Measurements from ENCODE around the gene DAB1.

The DAB1 gene

GRCh38 chr1:57024855-57025254, 399.0 kb downstream of the DAB1 start:
- DNase-seq (ENCODE audit: low read depth in 3 of 3): no peak

DNA sequence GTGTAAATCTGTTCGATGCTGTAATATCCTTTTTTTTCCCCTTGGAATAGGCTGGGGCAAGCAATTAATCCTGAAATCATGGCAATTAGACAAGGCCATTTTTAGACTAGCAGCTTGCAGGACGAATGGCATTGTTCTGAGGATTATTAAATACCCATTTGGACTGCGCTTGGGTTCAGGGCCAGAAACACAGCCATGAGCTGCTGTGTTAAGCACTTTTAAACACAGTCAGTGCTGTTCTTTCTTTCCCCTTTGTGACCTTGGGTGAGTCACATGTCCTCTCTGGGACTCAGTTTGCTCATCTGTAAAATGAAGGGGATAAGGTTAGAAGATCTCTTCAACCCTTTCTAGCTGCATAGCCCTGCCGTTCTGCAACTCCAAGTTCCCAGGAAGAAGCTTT, 399.4 kb downstream of the DAB1 start:
- no peak for DNase-seq (ENCODE audit: low read depth in 3 of 3)

DNA sequence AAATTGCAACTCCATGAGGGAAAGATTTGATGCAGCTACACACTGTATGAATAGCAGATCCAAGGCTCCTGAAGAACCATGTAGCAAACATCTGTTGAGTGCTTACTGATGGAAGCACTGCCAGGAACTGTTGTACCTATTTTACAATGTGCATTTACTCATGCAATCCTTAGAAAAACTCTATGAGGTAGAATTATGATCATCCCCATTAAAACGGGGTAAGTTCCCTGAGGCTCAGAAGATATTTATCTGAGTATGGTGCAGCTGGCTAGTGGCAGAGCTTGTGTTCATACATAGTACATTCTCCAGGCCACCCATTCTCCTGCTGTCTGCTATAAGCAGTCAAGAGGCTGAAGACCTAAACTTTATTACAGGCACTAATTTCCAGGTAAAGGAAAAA, 403.6 kb downstream of the DAB1 start:
- no peak for DNase-seq (ENCODE audit: low read depth in 3 of 3)

- no peak for DNase-seq (ENCODE audit: low read depth in 3 of 3)
These were observed 404.5 kb downstream of the DAB1 start for GRCh38 chr1:57019236-57019839.

DNA sequence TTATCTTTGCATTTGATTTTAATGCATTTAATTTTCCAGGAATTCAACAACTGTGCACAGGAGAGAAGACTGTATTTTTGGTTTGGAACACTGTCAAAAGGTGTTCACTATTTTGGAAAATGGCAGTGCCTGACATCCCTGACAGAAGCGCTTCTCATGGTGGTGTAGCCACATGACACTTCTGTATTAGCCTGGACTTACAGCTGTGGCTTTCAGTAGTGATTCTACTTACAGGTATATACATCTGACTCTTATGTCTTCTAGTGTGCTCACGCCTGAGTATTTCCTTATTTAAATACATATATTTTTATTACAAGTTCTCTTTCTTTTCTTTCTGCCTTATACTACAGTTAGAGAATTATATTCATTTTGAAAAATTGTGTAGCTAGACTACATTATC, 405.7 kb downstream of the DAB1 start:
- no peak for DNase-seq (ENCODE audit: low read depth in 3 of 3)

DNA sequence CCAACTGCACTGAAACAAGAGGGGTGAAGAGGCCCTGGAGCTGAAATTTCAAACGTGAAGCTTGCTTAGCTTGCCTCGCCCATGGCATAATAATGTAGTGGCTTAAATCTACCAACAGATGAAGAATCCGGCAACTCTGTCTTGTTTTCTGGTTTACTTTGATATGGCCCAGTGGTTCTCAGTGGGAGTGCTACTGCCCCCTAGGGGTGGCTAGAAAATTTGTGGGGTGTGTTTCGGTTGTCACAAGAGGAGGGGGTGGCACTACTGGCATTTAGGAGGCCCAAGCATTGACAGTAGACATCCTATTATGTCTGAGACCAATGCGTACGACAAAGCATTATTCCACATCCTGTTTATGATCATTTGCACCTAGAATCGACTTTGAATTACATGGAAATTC, 406.1 kb downstream of the DAB1 start:
- no peak for DNase-seq (ENCODE audit: low read depth in 3 of 3)

- no peak for DNase-seq (ENCODE audit: low read depth in 3 of 3)
These were observed 406.7 kb downstream of the DAB1 start for GRCh38 chr1:57017200-57017599.

- DNase-seq (ENCODE audit: low read depth in 3 of 3): no peak
These were observed 408.8 kb downstream of the DAB1 start for GRCh38 chr1:57015071-57015470.

- DNase-seq (ENCODE audit: low read depth in 3 of 3): no peak
These were observed 410.3 kb downstream of the DAB1 start for GRCh38 chr1:57013522-57013921.

GRCh38 chr1:57012315-57012714, 411.5 kb downstream of the DAB1 start:
- no peak for DNase-seq (ENCODE audit: low read depth in 3 of 3)

DNA sequence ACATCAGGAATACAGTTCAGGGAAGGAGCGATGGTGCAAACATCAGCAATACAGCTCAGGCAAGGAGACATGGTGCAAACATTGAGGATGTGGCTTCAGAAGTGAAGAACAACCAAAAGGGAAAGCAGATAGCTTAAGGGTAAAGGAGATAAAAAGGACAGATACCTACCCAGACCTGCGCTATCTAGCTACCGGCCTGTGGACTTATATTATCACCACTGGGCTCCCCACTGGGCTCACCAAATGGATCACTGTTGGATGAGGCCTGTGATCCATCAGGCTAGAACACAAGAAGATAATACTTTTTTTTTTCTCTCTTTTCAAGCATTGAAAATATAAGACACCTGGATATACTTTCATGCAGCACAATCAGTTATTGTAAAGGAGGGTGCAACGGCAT, 413.3 kb downstream of the DAB1 start:
- no peak for DNase-seq (ENCODE audit: low read depth in 3 of 3)

- no peak for DNase-seq (ENCODE audit: low read depth in 3 of 3)
These were observed 415.9 kb downstream of the DAB1 start for GRCh38 chr1:57007948-57008347.

DNA sequence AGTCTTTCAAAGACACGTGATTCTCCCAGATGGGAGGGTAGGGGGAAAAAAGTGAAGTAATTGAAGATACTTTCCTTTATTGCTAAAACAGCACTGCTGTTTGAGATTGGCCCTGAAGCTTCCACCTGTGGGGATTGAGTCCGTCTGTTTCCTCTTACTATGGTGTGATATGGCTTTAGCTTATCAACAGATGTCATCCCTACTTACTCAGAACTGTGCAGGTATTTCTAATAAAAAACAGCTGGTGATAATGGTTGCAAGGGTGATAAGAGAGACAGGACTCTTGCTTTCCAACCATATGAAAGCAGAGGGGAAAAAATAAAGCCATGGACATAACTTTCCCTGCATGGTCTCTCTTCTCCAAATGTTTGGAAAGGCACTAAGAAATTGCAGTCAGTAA, 416.4 kb downstream of the DAB1 start:
- no peak for DNase-seq (ENCODE audit: low read depth in 3 of 3)

DNA sequence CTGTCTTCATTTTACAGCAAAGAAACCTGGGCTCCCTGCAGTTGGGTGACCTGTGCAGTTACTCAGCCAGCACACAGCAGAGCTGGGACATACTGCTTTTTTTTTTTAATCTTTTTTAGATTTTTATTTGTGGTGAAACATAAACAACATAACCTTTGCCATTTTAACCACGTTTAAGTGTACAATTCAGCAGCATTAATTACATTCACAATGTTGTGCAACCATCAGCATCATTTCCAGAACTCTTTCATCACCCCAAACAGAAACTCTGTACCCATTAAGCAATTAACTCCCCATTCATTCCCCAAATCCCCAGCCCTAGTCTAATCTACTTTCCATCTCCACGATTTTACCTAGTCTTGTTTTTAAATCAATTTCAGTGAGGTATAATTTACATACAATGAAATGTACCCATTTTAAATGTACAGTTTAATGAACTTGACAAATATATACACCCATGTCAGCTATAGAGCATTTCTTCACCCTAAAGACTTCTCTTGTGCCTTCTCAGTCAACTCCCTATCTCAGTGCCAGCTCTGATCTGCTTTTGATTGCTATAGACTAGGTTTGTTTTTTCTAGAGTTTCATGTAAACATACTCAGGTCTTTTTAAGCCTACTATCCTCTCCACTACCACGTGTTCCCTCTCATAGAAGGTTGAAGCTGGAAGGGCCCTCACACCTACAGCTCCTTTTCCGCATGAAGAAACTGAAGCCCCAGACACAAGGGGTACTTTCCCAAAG, 420.3 kb downstream of the DAB1 start:
- DNase-seq (ENCODE audit: low read depth in 3 of 3): no peak

DNA sequence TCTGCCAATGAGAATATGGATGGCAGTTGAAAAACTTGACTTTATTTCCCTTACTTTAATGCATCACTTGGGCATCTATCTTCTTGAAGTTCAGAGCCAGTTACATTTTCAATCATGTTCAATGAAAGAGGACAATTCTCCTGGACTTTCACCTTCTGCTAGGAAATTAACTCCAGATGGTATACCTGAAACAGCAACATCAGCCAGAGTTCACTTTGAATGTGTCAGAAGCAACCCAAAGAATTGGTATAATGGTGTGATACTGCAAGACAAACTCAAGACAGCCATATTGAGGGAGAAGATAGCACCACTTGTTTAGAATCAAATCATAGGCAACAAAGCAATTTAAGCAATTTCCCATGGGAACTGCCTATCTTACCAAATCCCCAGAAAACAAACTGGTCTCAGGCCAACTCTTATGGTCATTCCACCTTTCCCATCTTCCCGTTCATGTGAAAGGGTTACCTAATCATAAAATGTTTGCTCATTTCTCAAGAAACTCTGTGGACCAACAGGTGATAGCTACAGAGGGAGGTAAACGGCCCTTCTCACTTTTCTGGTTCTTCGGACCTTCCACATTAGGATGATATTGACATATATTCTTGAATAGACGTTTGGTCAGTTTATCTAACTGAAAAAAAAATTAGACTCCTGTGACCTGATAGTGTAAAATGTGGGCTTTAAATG, 428.3 kb downstream of the DAB1 start:
- no peak for DNase-seq (ENCODE audit: low read depth in 3 of 3)

DNA sequence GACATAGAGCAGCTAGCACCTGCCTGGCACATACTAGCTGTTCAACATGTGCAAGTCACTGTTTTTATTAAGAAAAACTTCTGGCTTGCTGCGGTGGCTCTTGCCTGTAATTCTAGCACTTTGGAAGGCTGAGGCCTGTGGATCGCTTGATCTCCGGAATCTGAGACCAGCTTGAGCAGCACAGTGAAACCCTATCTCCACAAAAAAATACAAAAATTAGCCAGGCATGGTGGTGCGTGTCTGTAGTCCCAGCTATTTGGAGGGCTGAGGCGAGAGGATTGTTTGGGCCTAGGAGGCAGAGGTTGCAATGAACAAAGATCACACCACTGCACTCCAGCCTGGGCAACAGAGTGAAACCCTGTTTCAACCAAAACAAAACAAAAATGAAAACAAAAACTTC, 430.4 kb downstream of the DAB1 start:
- no peak for DNase-seq (ENCODE audit: low read depth in 3 of 3)

DNA sequence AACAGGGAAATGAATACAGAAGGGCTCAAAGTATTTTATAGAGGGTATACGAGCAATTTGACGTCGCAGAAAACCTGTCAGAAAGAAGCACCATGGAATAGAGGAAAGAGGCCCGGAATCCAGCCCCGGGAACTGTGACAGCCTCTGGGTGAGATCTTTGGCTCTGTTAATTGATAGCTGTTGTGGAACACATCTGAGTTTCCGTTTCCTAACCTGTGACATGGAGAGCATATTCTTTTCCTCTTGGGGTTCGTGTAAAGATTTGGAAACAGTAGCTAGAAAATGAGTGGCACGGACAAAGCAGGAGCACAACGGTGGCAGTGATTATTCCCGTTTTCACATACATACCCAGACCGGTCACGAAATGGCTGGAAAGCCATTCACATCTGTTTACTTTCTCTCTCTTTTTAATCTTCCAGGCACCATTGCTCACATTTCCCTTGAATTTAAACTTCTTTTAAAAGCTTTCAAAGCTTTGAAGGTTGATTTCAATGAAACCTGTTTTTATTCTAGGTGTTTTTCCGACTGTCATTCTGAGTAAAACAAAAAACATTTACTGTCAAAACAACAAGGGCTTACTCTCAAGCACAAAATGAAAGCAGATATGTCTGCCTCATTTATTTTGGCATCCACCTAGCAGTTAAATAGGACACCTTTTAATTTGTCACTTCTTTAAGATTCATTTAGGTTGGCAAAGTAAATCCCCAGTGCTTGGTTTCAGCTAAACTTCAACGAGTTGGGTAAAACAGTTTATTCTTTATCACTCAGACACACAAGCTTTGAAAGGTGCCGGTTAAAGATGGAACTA, 431.3 kb downstream of the DAB1 start:
- DNase-seq (ENCODE audit: low read depth in 3 of 3): no peak

- DNase-seq (ENCODE audit: low read depth in 3 of 3): no peak
These were observed 432.3 kb downstream of the DAB1 start for GRCh38 chr1:56991576-56991975.

DNA sequence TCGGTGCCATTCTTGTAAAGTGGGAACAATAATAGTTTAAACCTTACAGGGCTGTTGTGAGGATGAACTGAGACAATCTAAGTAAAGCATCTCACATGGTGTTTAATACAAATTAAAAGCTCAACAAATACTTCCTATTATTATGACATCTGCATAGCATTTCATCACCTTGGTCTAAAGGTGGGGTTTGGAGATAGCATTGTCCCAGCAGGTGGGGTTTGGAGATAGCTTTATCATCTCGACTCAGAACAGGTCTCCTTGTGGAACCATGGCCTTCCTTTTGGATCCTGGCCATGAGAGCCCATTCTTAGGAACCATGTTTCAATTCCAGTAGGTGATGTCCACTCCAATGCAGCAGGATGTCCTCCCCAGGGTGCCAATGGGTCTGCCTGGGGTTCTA, 437.5 kb downstream of the DAB1 start:
- no peak for DNase-seq (ENCODE audit: low read depth in 3 of 3)

GRCh38 chr1:56985857-56986256, 438.0 kb downstream of the DAB1 start:
- no peak for DNase-seq (ENCODE audit: low read depth in 3 of 3)

DNA sequence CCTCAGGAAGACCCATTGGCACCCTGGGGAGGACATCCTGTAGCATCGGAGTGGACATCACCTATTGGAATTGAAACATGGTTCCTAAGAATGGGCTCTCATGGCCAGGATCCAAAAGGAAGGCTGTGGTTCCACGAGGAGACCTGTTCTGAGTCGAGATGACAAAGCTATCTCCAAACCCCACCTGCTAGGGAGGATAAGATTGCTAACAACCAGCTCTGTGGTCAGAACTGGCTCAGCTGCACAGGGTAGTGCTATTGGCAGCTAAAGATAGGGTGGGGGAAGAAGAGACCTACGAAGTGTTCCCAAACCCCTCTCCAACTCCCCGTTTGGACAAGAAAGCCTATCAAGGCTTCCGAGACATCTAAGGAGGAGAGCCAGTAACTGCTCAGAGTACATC, 440.4 kb downstream of the DAB1 start:
- DNase-seq (ENCODE audit: low read depth in 3 of 3): no peak

DNA sequence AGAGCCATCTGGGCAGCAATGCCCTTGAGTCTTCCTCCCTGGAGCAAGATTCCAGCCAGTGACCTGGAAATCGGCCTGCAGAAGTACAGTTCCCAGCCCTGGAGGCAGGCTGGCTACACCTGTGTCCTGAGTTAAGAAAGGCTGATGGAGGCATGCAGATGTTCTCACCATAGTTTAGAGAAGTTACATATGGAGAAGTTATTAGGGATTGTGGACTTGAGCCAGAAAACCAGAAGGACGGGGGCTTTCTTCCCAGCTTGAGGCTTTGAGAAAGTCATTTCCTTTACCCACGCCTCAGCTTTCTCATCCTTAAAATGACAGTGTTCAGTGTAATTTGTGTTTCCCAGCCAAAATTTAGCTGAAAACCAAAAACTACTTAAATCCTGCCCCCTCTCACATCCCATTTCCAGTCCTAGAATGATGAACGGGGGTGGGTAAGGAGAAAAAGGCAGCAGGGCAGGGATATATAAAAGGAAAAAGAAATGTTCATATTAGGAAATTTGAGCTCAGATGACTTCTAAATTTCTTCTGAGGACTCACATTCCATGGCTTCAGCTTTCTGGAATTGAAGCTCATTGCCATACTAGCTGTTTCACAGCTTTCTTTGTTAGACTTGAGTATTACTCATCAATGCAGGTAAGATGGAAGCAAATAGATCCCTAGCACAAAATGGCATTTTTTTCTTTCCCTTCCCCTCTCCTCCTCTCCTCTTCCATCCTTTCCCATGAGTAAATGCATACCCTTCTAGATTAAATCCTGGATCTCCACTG, 443.7 kb downstream of the DAB1 start:
- DNase-seq (ENCODE audit: low read depth in 3 of 3): no peak

Measured in stimulated activated CD4-positive, alpha-beta T cell treated with anti-CD3 and anti-CD28 coated beads, TNF-alpha, amount 100 ng/mL, for 24 hours (primary cell).